HCT116 (cell line): ENCODE results near the gene NOL4L. TPM values are rescaled to one million over a fixed set of nuclear protein-coding genes. Genes with fewer than 3 reads are reported as not detected.

Source experiments
- ATAC-seq: fragments of 200-7000 bp; cut with Tn5 transposase; 2 replicates; pipeline ENCODE4 v1.9.1; 2020; ENCODE audit warnings: mild to moderate bottlenecking, moderate library complexity
- BruUV-seq: library from RNA; stranded (reverse); fragments of 400-500 nt; replicated peaks from 2 replicates; lab custom pipeline; 2021; lab: Mats Ljungman, UMichigan
- CTCF ChIA-PET: fragments of 300-600 bp; sonication (Branson Sonifier 250); formaldehyde crosslinking; loops from one replicate; lab custom pipeline; 2021; ENCODE audit warnings: antibody characterized with exemption; lab: Charles Lee
- POLR2A ChIA-PET: fragments of 300-600, 350-600 bp; sonication (Branson Sonifier 250); formaldehyde crosslinking; loops from one replicate; lab custom pipeline; 2021; ENCODE audit warnings: antibody characterized with exemption; lab: Charles Lee
- RAD21 ChIA-PET, 2 experiments: fragments of 300-600 bp; sonication (Branson Sonifier 250); formaldehyde crosslinking; loops; one replicate each; lab custom pipeline; 2023; ENCODE audit warnings: low total read pairs in 2 of 2; ENCODE audit not compliant: uncharacterized antibody in 2 of 2, unreplicated experiment in 2 of 2, low non-redundant PET in 1 of 2; lab: Charles Lee
- DNase-seq: peaks from one replicate; pipeline ENCODE4 v3.0.0-alpha.2; 2010; ENCODE audit warnings: low read depth, low spot score
- H2AFZ ChIP-seq: fragments of 200-600 bp; shearing (Covaris generic), sonication (generic); 2 replicates; pipeline ENCODE4 v1.6.1; 2017; ENCODE audit warnings: low read depth, mixed run types, mixed read lengths, antibody characterized with exemption, low read length; ENCODE audit not compliant: poor library complexity, severe bottlenecking
- H3K27ac ChIP-seq: 2 replicates; pipeline ENCODE4 v1.5.1; 2012; ENCODE audit warnings: low read depth, low read length
- H3K27me3 ChIP-seq: fragments of 200-600 bp; sonication (generic); 2 replicates; pipeline ENCODE4 v1.6.1; 2016; ENCODE audit warnings: mixed run types, low read length, mixed read lengths; ENCODE audit not compliant: insufficient read depth
- H3K36me3 ChIP-seq, 2 experiments: fragments of 200-500 bp in 1 of 2; fragments of 200-600 bp in 1 of 2; sonication (Bioruptor generic) in 1 of 2; sonication (generic) in 1 of 2; 2 replicates each; pipeline versions ENCODE4 v1.5.1 to v1.6.1; 2014 to 2016; ENCODE audit warnings: low read length in 2 of 2, inconsistent platforms in 1 of 2, mixed read lengths in 1 of 2, mixed run types in 1 of 2; ENCODE audit not compliant: insufficient read depth in 2 of 2, control insufficient read depth in 1 of 2
- H3K4me1 ChIP-seq, 2 experiments: fragments of 200-600 bp in 1 of 2; sonication (generic) in 1 of 2; 2 replicates each; pipeline versions ENCODE4 v1.5.1 to v1.6.1; 2012 to 2017; ENCODE audit warnings: low read length in 2 of 2, inconsistent platforms in 1 of 2, mild to moderate bottlenecking in 1 of 2, mixed read lengths in 1 of 2, mixed run types in 1 of 2, moderate library complexity in 1 of 2; ENCODE audit not compliant: insufficient read depth in 2 of 2, control insufficient read depth in 1 of 2
- H3K4me2 ChIP-seq: fragments of 200-600 bp; sonication (generic); 2 replicates; pipeline ENCODE4 v1.6.1; 2017; ENCODE audit warnings: mixed run types, low read length, mixed read lengths
- H3K4me3 ChIP-seq, 2 experiments: fragments of 200-600 bp in 1 of 2; sonication (generic) in 1 of 2; replicated peaks in 1 of 2; 2 replicates each; pipeline ENCODE4 v1.5.1; 2011 to 2016; ENCODE audit warnings: low read length in 2 of 2, control low read depth in 1 of 2, low read depth in 1 of 2, mild to moderate bottlenecking in 1 of 2, mixed read lengths in 1 of 2, mixed run types in 1 of 2
- H3K79me2 ChIP-seq: fragments of 200-600 bp; sonication (generic); 2 replicates; pipeline ENCODE4 v1.6.1; 2017; ENCODE audit warnings: mild to moderate bottlenecking, mixed run types, low read length, moderate library complexity, mixed read lengths; ENCODE audit not compliant: insufficient read depth
- H3K9ac ChIP-seq: fragments of 200-600 bp; sonication (generic); 2 replicates; pipeline ENCODE4 v1.6.1; 2016; ENCODE audit warnings: low read length, mixed read lengths
- H3K9me2 ChIP-seq: fragments of 200-600 bp; sonication (generic), shearing (Covaris generic); 2 replicates; pipeline ENCODE4 v1.6.1; 2017; ENCODE audit warnings: mixed run types, mild to moderate bottlenecking, moderate library complexity; ENCODE audit not compliant: insufficient read depth
- H3K9me3 ChIP-seq, 2 experiments: fragments of 200-500 bp in 1 of 2; fragments of 200-600 bp in 1 of 2; sonication (Bioruptor generic) in 1 of 2; sonication (generic) in 1 of 2; 2 replicates each; pipeline ENCODE4 v1.6.1; 2014 to 2017; ENCODE audit warnings: low read length in 2 of 2, mixed read lengths in 2 of 2, inconsistent platforms in 1 of 2, low read depth in 1 of 2, mild to moderate bottlenecking in 1 of 2, mixed run types in 1 of 2, moderate library complexity in 1 of 2; ENCODE audit not compliant: control insufficient read depth in 1 of 2, insufficient read depth in 1 of 2
- H4K20me1 ChIP-seq: fragments of 200-600 bp; sonication (generic), shearing (Covaris generic); 2 replicates; pipeline ENCODE4 v1.6.1; 2017; ENCODE audit warnings: mixed run types, mild to moderate bottlenecking, moderate library complexity; ENCODE audit not compliant: insufficient read depth
- CBX3 ChIP-seq: IDR thresholded peaks from 2 replicates; pipeline ENCODE4 v1.6.1; 2012; ENCODE audit warnings: low read depth
- CEBPB ChIP-seq: IDR thresholded peaks from 2 replicates; pipeline ENCODE4 v1.6.1; 2012; ENCODE audit warnings: low read depth
- ELF1 ChIP-seq: IDR thresholded peaks from 2 replicates; pipeline ENCODE4 v1.6.1; 2012; ENCODE audit warnings: low read depth, borderline replicate concordance
- EZH2 ChIP-seq: fragments of 200-600 bp; sonication (generic); IDR thresholded peaks from 2 replicates; pipeline ENCODE4 v1.6.1; 2017; ENCODE audit warnings: antibody characterized with exemption, mixed run types
- EZH2phosphoT487 ChIP-seq: fragments of 200-600 bp; IDR thresholded peaks from 2 replicates; pipeline ENCODE4 v1.6.1; 2018; ENCODE audit warnings: antibody characterized with exemption, borderline replicate concordance
- JUND ChIP-seq: IDR thresholded peaks from 2 replicates; pipeline ENCODE4 v1.6.1; 2012
- POLR2A ChIP-seq: IDR thresholded peaks from 2 replicates; pipeline ENCODE4 v1.7.0; 2011; ENCODE audit warnings: borderline replicate concordance; ENCODE audit not compliant: insufficient read depth, insufficient read length; ENCODE audit errors: extremely low read depth
- SIN3A ChIP-seq: IDR thresholded peaks from 2 replicates; pipeline ENCODE4 v1.6.1; 2012; ENCODE audit warnings: low read depth
- SP1 ChIP-seq: IDR thresholded peaks from 2 replicates; pipeline ENCODE4 v1.6.1; 2012; ENCODE audit warnings: low read depth
- SRF ChIP-seq: IDR thresholded peaks from 2 replicates; pipeline ENCODE4 v1.6.1; 2012; ENCODE audit warnings: low read depth
- TCF7L2 ChIP-seq: IDR thresholded peaks from 2 replicates; pipeline ENCODE4 v1.7.0; 2011; ENCODE audit warnings: borderline replicate concordance, inconsistent platforms; ENCODE audit not compliant: insufficient read depth, insufficient read length; ENCODE audit errors: extremely low read depth
- YY1 ChIP-seq: IDR thresholded peaks from 2 replicates; pipeline ENCODE4 v1.6.1; 2011; ENCODE audit warnings: low read length, low read depth, moderate library complexity, mild to moderate bottlenecking; ENCODE audit not compliant: insufficient replicate concordance; ENCODE audit errors: extremely low read depth
- ZFX ChIP-seq: fragments of 450-650 bp; IDR thresholded peaks from 2 replicates; pipeline ENCODE4 v1.6.1; 2017
- ZNF274 ChIP-seq: fragments of 200-500 bp; sonication (Bioruptor generic); IDR thresholded peaks from 2 replicates; pipeline ENCODE4 v1.6.1; 2014; ENCODE audit warnings: mild to moderate bottlenecking, low read depth, low read length, inconsistent platforms
- intact Hi-C: fragments of 100-400 bp; cut with micrococcal nuclease; formaldehyde crosslinking; loops from 2 replicates; pipeline ENCODE4 v1.10.0; 2022
- total RNA-seq: library from RNA; stranded (reverse); gene quantifications from one replicate; pipeline ENCODE4 v1.2.1, GENCODE V29; 2021; ENCODE audit not compliant: unreplicated experiment
- TF ChIP-seq, protein P1 (sequence below): IDR thresholded peaks from 2 replicates; pipeline ENCODE4 v1.6.1; 2012
- TF ChIP-seq, protein P2 (sequence below): IDR thresholded peaks from 2 replicates; pipeline ENCODE4 v1.6.1; 2011; ENCODE audit warnings: mild to moderate bottlenecking, low read length, moderate library complexity; ENCODE audit not compliant: insufficient replicate concordance; ENCODE audit errors: extremely low read depth
- TF ChIP-seq, protein P3 (sequence below): IDR thresholded peaks from 2 replicates; pipeline ENCODE4 v1.6.1; 2012; ENCODE audit warnings: low read depth

The NOL4L gene
- total RNA-seq, 1 experiment from 2014 or later: 5.9 TPM

DNA sequence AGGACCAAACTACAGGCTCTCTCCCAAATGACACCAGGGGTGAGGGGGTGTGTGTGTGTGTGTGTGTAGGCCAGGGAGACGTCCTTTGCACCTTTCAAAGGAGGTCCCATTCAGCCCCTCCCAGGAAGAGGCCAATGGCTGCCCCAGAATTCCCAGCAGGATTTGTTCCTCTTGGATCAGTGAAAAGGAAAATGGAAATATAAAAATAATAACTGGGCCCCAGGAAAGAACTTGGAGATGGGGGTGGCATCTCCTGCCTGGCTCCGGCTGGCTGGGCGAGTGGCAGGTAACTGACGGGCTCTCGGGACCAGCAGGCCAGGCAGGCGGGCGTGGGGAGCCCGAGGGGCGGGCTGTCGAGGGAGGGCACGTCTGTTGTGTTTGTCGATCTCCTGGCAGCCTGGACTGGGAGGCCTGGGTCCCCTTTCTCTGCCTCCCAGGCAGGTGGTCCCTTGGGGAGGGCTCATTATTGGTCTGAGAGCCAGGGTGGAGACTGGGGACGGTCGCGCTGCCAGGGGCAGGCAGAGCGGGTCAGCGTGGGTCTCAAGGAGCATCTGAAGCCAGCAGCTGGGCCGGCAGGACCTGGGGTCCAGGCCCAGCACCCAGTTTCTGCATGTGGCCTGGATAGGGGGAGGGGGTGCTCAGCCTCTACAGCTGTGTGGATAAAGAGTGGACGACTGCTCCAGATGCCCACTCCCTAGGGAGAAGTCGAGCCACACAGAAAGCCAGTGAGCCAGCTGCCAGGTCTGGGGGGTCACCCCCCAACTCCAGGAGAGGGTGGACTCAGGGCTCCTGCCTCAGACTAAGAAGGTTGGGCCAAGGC lies 3.1 kb downstream of the NOL4L start:
- DNase-seq: no peak
- RAD21 ChIA-PET: no interaction called here
- no peaks in the 10 kb centered on the region for H4K20me1 ChIP-seq
- no peaks in the 10 kb centered on the region for H3K79me2 ChIP-seq
- no peak overlapping the region for H3K4me3 ChIP-seq
- H3K4me1 ChIP-seq: peaks cover 4 to 32% of the 10 kb centered on the region in 2 experiments; a peak in 3 of 4 replicates
- no peaks in the 10 kb centered on the region for H3K9me2 ChIP-seq
- CTCF ChIA-PET: no interaction called here
- ATAC-seq: no peak
- intact Hi-C loops: no loop called here
- no peak overlapping the region for H3K4me2 ChIP-seq
- H3K36me3 ChIP-seq: no peaks in the 10 kb centered on the region
- H3K27me3 ChIP-seq: no peaks in the 10 kb centered on the region
- no TSS peak for BruUV-seq
- H3K9me3 ChIP-seq: no peaks in the 10 kb centered on the region
- H3K27ac ChIP-seq: peak overlapping the region; percentile 4; the same call in 1 of the 2 replicates
- TF ChIP-seq ZNF274 (no peak), CEBPB (no peak), TCF7L2 (no peak), ELF1 (no peak), SP1 (no peak), SIN3A (no peak), EZH2phosphoT487 (no peak), CBX3 (no peak), EZH2 (no peak), SRF (no peak), YY1 (no peak), POLR2A (no peak), ZFX (no peak), JUND (no peak)
- TF ChIP-seq, protein P1, sequence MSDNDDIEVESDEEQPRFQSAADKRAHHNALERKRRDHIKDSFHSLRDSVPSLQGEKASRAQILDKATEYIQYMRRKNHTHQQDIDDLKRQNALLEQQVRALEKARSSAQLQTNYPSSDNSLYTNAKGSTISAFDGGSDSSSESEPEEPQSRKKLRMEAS: no peak
- TF ChIP-seq, protein P2, sequence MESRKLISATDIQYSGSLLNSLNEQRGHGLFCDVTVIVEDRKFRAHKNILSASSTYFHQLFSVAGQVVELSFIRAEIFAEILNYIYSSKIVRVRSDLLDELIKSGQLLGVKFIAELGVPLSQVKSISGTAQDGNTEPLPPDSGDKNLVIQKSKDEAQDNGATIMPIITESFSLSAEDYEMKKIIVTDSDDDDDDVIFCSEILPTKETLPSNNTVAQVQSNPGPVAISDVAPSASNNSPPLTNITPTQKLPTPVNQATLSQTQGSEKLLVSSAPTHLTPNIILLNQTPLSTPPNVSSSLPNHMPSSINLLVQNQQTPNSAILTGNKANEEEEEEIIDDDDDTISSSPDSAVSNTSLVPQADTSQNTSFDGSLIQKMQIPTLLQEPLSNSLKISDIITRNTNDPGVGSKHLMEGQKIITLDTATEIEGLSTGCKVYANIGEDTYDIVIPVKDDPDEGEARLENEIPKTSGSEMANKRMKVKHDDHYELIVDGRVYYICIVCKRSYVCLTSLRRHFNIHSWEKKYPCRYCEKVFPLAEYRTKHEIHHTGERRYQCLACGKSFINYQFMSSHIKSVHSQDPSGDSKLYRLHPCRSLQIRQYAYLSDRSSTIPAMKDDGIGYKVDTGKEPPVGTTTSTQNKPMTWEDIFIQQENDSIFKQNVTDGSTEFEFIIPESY: no peak
- TF ChIP-seq, protein P3, sequence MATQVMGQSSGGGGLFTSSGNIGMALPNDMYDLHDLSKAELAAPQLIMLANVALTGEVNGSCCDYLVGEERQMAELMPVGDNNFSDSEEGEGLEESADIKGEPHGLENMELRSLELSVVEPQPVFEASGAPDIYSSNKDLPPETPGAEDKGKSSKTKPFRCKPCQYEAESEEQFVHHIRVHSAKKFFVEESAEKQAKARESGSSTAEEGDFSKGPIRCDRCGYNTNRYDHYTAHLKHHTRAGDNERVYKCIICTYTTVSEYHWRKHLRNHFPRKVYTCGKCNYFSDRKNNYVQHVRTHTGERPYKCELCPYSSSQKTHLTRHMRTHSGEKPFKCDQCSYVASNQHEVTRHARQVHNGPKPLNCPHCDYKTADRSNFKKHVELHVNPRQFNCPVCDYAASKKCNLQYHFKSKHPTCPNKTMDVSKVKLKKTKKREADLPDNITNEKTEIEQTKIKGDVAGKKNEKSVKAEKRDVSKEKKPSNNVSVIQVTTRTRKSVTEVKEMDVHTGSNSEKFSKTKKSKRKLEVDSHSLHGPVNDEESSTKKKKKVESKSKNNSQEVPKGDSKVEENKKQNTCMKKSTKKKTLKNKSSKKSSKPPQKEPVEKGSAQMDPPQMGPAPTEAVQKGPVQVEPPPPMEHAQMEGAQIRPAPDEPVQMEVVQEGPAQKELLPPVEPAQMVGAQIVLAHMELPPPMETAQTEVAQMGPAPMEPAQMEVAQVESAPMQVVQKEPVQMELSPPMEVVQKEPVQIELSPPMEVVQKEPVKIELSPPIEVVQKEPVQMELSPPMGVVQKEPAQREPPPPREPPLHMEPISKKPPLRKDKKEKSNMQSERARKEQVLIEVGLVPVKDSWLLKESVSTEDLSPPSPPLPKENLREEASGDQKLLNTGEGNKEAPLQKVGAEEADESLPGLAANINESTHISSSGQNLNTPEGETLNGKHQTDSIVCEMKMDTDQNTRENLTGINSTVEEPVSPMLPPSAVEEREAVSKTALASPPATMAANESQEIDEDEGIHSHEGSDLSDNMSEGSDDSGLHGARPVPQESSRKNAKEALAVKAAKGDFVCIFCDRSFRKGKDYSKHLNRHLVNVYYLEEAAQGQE: no peak
- TF ChIP-seq, all 23 proteins: peak for 0
- H3K9ac ChIP-seq: no peak overlapping the region
- POLR2A ChIA-PET: no interaction called here
- H2AFZ ChIP-seq: no peak overlapping the region
